Skeletal muscle tissue (tissue), 4 donors: ENCODE results near the gene CLEC6A. TPM values are rescaled to one million over a fixed set of nuclear protein-coding genes. Genes with fewer than 3 reads are reported as not detected.
"Not testable (repeated sequence)": the region's sequence is repeated elsewhere in the genome, so short reads cannot be mapped to it uniquely, and the experiment has no call there.

ENCODE experiments used
- H3K27ac ChIP-seq: one replicate; pipeline ENCODE4 v1.7.0; 2013; ENCODE audit warnings: mild to moderate bottlenecking, low read depth, low read length, inconsistent platforms
- H3K27me3 ChIP-seq, 3 donors: one replicate each; pipeline ENCODE4 v1.7.0; 2013; ENCODE audit warnings: low read length in 3 of 3; ENCODE audit not compliant: control insufficient read depth in 3 of 3, insufficient read depth in 3 of 3
- H3K36me3 ChIP-seq, 3 donors: one replicate each; pipeline ENCODE4 v1.7.0; 2013; ENCODE audit warnings: low read length in 3 of 3; ENCODE audit not compliant: control insufficient read depth in 3 of 3, insufficient read depth in 3 of 3
- H3K4me1 ChIP-seq, 3 donors: one replicate each; pipeline ENCODE4 v1.7.0; 2013; ENCODE audit warnings: low read length in 3 of 3, mild to moderate bottlenecking in 3 of 3; ENCODE audit not compliant: control insufficient read depth in 3 of 3, insufficient read depth in 3 of 3
- H3K4me3 ChIP-seq, 3 donors: one replicate each; pipeline ENCODE4 v1.7.0; 2013; ENCODE audit warnings: low read length in 3 of 3
- H3K9ac ChIP-seq, 3 donors: one replicate each; pipeline ENCODE4 v1.7.0; 2013; ENCODE audit warnings: low read length in 3 of 3, mild to moderate bottlenecking in 3 of 3, moderate library complexity in 2 of 3, low read depth in 1 of 3
- H3K9me3 ChIP-seq, 3 donors: one replicate each; pipeline ENCODE4 v1.7.0; 2013; ENCODE audit warnings: low read length in 3 of 3; ENCODE audit not compliant: control insufficient read depth in 3 of 3
- total RNA-seq: library from RNA; depleted of rRNA; stranded (reverse); fragments of >200 nt; gene quantifications from one replicate; pipeline ENCODE4 v1.2.3, GENCODE V29; 2014
- donor health status: Osteomylitis.

Gene CLEC6A
- total RNA-seq, 1 donor from 2014 or later = under 0.01 TPM

DNA sequence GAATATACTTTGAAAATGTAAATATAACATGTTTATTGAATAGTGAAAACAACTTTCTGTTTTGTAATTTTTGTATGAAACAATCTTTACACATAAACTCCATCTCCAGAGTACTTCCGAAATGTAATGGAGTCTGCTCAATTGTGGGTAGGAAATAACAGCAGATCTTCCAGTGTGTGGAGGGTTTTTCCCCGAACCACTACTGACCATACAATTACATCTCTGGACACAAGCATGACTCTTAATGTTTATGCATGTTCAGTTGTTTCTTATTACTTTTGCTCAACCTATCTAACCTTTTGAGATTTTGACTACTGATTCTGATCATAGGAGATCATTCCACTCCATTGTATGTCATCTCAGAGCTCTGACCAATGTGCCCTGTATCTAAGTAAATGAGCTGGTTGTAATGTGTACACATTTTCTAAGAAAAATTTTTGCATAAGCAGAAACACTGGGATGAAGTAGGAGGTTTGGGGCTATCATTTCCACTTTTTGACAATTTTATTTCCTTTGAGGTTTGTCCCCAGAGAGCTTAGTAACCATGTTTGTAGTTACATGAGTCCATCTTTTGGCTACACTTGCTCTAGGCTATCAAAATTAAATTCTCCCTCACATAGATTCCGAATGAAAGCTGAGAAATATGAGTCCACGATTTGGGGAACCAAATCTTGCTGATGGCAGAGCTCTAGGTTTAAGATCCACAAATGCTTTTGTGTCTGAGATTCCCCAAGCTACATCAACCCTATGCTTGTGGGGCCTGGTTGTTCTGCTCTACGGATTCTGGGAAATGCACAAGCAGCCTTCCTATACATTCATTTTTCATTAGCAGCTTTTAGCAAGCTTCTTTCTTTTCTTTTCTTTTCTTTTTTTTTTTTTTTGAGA is 36.1 kb downstream of the CLEC6A start:
- Histone ChIP-seq H3K4me3 (no peak overlapping the region), H3K9me3 (no peaks in the 10 kb centered on the region), H3K27ac (no peak overlapping the region), H3K4me1 (no peaks in the 10 kb centered on the region), H3K27me3 (no peaks in the 10 kb centered on the region), H3K36me3 (no peaks in the 10 kb centered on the region), H3K9ac (no peak overlapping the region)

GRCh38 chr12:8493084-8493483 is 37.3 kb downstream of the CLEC6A start:
- H3K27me3 ChIP-seq = no peaks in the 10 kb centered on the region
- H3K4me1 ChIP-seq = no peaks in the 10 kb centered on the region
- no peak overlapping the region for H3K27ac ChIP-seq
- H3K4me3 ChIP-seq = no peak overlapping the region
- H3K9me3 ChIP-seq = no peaks in the 10 kb centered on the region
- H3K9ac ChIP-seq = no peak overlapping the region
- no peaks in the 10 kb centered on the region for H3K36me3 ChIP-seq

GRCh38 chr12:8495671-8496070 is 39.9 kb downstream of the CLEC6A start:
- H3K36me3 ChIP-seq, H3K9ac ChIP-seq, H3K9me3 ChIP-seq, H3K4me1 ChIP-seq, H3K27me3 ChIP-seq, H3K4me3 ChIP-seq, H3K27ac ChIP-seq: not testable (repeated sequence)

DNA sequence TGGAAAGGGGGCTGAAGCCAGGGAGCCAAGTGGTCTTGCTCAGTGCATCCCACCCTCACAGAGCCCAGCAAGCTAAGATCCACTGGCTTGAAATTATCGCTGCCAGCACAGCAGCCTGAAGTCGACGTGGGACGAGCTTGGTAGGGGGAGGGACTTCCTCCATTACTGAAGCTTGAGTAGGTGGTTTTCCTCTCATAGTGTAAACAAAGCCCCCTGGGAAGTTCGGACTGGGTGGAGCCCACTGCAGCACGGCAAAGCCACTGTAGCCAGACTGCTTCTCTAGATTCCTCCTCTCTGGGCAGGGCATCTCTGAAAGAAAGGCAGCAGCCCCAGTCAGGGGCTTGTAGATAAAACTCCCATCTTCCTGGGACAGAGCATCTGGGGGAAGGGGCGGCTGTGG is 40.3 kb downstream of the CLEC6A start:
- not testable (repeated sequence) for H3K27me3 ChIP-seq, H3K36me3 ChIP-seq, H3K27ac ChIP-seq, H3K4me3 ChIP-seq, H3K9me3 ChIP-seq, H3K4me1 ChIP-seq, H3K9ac ChIP-seq

DNA sequence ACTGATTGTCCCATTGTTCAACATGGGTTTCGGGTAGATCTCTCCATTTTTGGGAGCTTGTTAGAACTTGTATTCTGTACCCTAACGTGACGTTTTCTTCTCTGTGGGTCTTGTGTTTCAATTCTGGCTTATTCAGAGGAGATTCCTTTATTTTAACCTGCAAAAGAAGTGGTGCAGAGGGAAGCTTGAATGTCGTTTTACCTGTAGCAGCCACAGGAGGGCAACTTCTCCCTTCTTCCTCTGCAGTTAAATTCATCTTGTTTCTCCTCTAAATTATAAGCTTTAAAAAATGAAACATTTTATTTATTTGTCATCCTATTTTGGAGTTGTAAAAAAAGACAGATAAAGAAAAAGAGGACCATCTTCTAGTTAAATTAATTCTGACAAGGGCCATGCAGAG is 43.9 kb downstream of the CLEC6A start:
- no peaks in the 10 kb centered on the region for H3K9me3 ChIP-seq
- no peaks in the 10 kb centered on the region for H3K4me1 ChIP-seq
- H3K4me3 ChIP-seq = no peak overlapping the region
- H3K27ac ChIP-seq = no peak overlapping the region
- H3K27me3 ChIP-seq = no peaks in the 10 kb centered on the region
- no peak overlapping the region for H3K9ac ChIP-seq
- no peaks in the 10 kb centered on the region for H3K36me3 ChIP-seq

- Histone ChIP-seq H3K9ac (no peak overlapping the region), H3K27ac (no peak overlapping the region), H3K4me1 (no peaks in the 10 kb centered on the region), H3K4me3 (no peak overlapping the region), H3K27me3 (no peaks in the 10 kb centered on the region), H3K36me3 (no peaks in the 10 kb centered on the region), H3K9me3 (no peaks in the 10 kb centered on the region)
These were observed 46.0 kb downstream of the CLEC6A start for GRCh38 chr12:8501720-8502119.

GRCh38 chr12:8504351-8504750 is 48.6 kb downstream of the CLEC6A start:
- Histone ChIP-seq H3K27ac (no peak overlapping the region), H3K9ac (no peak overlapping the region), H3K36me3 (no peaks in the 10 kb centered on the region), H3K9me3 (no peaks in the 10 kb centered on the region), H3K4me1 (no peaks in the 10 kb centered on the region), H3K27me3 (no peaks in the 10 kb centered on the region), H3K4me3 (no peak overlapping the region)

DNA sequence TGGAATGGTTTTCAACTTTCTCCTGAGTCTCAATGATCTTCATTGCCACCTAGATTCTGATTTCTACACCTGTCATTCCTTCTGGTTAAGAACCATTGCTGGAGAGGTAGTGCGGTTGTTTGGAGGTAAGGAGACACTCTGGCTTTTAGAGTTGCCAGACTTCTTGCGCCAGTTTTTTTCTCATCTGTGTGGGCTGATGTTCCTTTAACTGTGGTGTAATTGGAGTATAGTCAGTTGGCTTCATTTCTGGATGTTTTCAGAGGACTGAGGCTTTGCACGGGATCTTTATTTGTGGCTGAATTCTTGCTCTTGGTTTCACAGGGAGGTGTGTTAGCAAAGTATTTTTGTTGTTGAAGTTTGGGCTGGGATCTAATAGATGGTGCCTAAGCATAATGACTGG is 51.8 kb downstream of the CLEC6A start:
- H3K9ac ChIP-seq = no peak overlapping the region
- no peaks in the 10 kb centered on the region for H3K4me1 ChIP-seq
- H3K27ac ChIP-seq = no peak overlapping the region
- peaks cover 0 to 3% (median 0%) of the 10 kb centered on the region in 3 donors for H3K27me3 ChIP-seq
- no peaks in the 10 kb centered on the region for H3K36me3 ChIP-seq
- no peaks in the 10 kb centered on the region for H3K9me3 ChIP-seq
- no peak overlapping the region for H3K4me3 ChIP-seq

GRCh38 chr12:8508223-8508622 is 52.5 kb downstream of the CLEC6A start:
- H3K27ac ChIP-seq = no peak overlapping the region
- peaks cover 0 to 3% (median 0%) of the 10 kb centered on the region in 3 donors for H3K27me3 ChIP-seq
- H3K4me3 ChIP-seq = no peak overlapping the region
- no peaks in the 10 kb centered on the region for H3K4me1 ChIP-seq
- H3K9ac ChIP-seq = no peak overlapping the region
- no peaks in the 10 kb centered on the region for H3K9me3 ChIP-seq
- no peaks in the 10 kb centered on the region for H3K36me3 ChIP-seq

GRCh38 chr12:8508910-8509841 is 53.4 kb downstream of the CLEC6A start:
- H3K9ac ChIP-seq = no peak overlapping the region
- H3K4me3 ChIP-seq = no peak overlapping the region
- no peaks in the 10 kb centered on the region for H3K36me3 ChIP-seq
- no peak overlapping the region for H3K27ac ChIP-seq
- no peaks in the 10 kb centered on the region for H3K4me1 ChIP-seq
- no peaks in the 10 kb centered on the region for H3K9me3 ChIP-seq
- peaks cover 0 to 3% (median 0%) of the 10 kb centered on the region in 3 donors for H3K27me3 ChIP-seq
